ENCODE data around the gene DEPDC4.

DEPDC4 gene

GRCh38 chr12:100263131-100263530, 3.7 kb downstream of the DEPDC4 start:
- TF ChIP-seq, protein P1, sequence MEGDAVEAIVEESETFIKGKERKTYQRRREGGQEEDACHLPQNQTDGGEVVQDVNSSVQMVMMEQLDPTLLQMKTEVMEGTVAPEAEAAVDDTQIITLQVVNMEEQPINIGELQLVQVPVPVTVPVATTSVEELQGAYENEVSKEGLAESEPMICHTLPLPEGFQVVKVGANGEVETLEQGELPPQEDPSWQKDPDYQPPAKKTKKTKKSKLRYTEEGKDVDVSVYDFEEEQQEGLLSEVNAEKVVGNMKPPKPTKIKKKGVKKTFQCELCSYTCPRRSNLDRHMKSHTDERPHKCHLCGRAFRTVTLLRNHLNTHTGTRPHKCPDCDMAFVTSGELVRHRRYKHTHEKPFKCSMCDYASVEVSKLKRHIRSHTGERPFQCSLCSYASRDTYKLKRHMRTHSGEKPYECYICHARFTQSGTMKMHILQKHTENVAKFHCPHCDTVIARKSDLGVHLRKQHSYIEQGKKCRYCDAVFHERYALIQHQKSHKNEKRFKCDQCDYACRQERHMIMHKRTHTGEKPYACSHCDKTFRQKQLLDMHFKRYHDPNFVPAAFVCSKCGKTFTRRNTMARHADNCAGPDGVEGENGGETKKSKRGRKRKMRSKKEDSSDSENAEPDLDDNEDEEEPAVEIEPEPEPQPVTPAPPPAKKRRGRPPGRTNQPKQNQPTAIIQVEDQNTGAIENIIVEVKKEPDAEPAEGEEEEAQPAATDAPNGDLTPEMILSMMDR (conservative IDR thresholded peaks at IDR 0.05; ENCODE audit: low read depth), result no peak
- no peak overlapping the region for H3K27ac ChIP-seq
- no peak for DNase-seq (ENCODE audit: low spot score)
- ChIA-PET POLR2A (ENCODE audit: low non-redundant PET) (no interaction called here), CTCF (no interaction called here)

- no peak for DNase-seq (ENCODE audit: low spot score)
- H3K27ac ChIP-seq, result no peak overlapping the region
- POLR2A ChIA-PET (ENCODE audit: low non-redundant PET), result no interaction called here
- CTCF ChIA-PET, result no interaction called here
- TF ChIP-seq, protein P1 (conservative IDR thresholded peaks at IDR 0.05; ENCODE audit: low read depth), result no peak
Measured at GRCh38 chr12:100258127-100258526, 8.8 kb downstream of the DEPDC4 start.

- TF ChIP-seq, protein P1 (conservative IDR thresholded peaks at IDR 0.05; ENCODE audit: low read depth), result no peak
- peak; percentile 20 for DNase-seq (ENCODE audit: low spot score)
- ChIA-PET CTCF (interaction anchor here (0.5 kb wide), 1 partner anchor 48 kb away, joined by 3 read pairs; no protein-coding TSS in a partner anchor), POLR2A (ENCODE audit: low non-redundant PET) (interaction anchor here (1.1 kb wide), 1 partner anchor 12 kb away, joined by 4 read pairs; the partner anchor contains the start of genes DEPDC4 and SCYL2)
- H3K27ac ChIP-seq, result no peak overlapping the region
Measured at GRCh38 chr12:100254876-100255275, 12.0 kb downstream of the DEPDC4 start.

GRCh38 chr12:100253437-100253836, 13.4 kb downstream of the DEPDC4 start:
- TF ChIP-seq, protein P1 (conservative IDR thresholded peaks at IDR 0.05; ENCODE audit: low read depth), result no peak
- no peak overlapping the region for H3K27ac ChIP-seq
- no peak for DNase-seq (ENCODE audit: low spot score)
- ChIA-PET POLR2A (ENCODE audit: low non-redundant PET) (no interaction called here), CTCF (no interaction called here)

DNA sequence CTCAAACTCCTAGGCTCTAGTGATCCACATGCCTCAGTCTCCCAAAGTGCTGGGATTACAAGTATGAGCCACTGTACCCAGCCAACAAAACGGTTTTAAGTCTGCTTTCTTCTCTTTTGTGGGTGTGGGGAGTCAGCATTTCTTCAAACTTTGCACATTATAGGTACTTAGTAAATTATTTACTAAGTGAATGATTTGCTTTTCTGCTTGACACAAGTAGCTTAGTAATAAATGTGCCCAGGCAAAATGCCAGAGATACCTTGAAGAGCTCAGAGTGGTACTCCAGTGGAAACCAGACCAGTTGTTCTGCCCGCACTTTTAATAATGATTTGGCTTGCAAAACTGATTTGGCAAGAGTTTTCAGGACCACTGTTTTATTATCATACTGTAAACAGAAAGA, 15.0 kb downstream of the DEPDC4 start:
- TF ChIP-seq, protein P1 (conservative IDR thresholded peaks at IDR 0.05; ENCODE audit: low read depth), result no peak
- no peak overlapping the region for H3K27ac ChIP-seq
- no peak for DNase-seq (ENCODE audit: low spot score)
- ChIA-PET CTCF (no interaction called here), POLR2A (ENCODE audit: low non-redundant PET) (no interaction called here)

DNA sequence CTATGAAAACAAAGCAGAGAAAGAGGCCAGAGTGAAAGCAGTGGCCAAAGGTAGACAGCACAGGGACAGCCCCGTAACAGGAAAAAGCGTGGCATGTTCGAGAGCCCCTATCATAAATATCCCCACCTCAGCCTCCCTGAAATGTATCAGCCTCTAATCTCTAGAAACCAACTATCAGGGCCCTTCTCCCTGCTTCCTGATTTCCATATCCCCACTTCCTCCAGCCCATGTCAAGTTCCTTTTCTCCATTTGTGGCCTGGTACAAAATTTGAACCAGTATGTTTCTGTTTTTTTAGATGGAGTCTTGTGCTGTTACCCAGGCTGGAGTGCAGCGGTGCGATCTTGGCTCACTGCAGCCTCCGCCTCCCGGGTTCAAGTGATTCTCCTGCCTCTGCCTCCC, 16.9 kb downstream of the DEPDC4 start:
- ChIA-PET CTCF (interaction anchor here (0.5 kb wide), 1 partner anchor 99 kb away, joined by 3 read pairs; no protein-coding TSS in a partner anchor), POLR2A (ENCODE audit: low non-redundant PET) (no interaction called here)
- TF ChIP-seq, protein P1 (conservative IDR thresholded peaks at IDR 0.05; ENCODE audit: low read depth), result no peak
- no peak overlapping the region for H3K27ac ChIP-seq
- DNase-seq (ENCODE audit: low spot score), result no peak

DNA sequence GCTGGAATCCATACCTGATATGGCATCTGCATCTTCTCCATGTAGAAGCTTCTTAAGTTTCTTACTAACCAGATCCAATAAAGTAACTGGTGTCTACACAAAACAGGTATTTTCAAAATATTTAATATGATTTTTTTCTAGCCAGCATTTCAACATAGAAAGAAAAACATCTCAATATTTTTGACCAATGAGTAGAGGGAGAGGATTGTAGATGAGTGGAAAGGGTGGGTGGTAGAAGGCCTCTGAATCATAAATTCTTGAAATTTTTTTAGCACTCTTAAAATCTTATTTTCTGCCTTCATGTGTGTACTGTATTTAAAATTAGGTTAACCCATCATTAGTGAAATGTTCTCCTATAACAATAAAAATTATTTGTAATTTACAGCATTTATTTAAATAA, 18.0 kb downstream of the DEPDC4 start:
- TF ChIP-seq, protein P1 (conservative IDR thresholded peaks at IDR 0.05; ENCODE audit: low read depth), result no peak
- ChIA-PET POLR2A (ENCODE audit: low non-redundant PET) (no interaction called here), CTCF (no interaction called here)
- no peak overlapping the region for H3K27ac ChIP-seq
- no peak for DNase-seq (ENCODE audit: low spot score)
